HCT116 (cell line): ENCODE results near the gene PDGFA.

Experiments used
- CTCF ChIP-seq, 3 experiments: fragments of 200-600 bp in 1 of 3; sonication (generic) in 1 of 3; IDR thresholded peaks in 2 of 3; conservative IDR thresholded peaks in 1 of 3; 2 replicates each; pipeline ENCODE4 v1.5.1; 2012 to 2017; ENCODE audit warnings: low read depth in 2 of 3, low read length in 2 of 3, antibody characterized with exemption in 1 of 3, borderline replicate concordance in 1 of 3, control low read depth in 1 of 3, mild to moderate bottlenecking in 1 of 3, mixed read lengths in 1 of 3, mixed run types in 1 of 3, moderate library complexity in 1 of 3; ENCODE audit not compliant: insufficient read depth in 1 of 3
- EZH2 ChIP-seq: fragments of 200-600 bp; sonication (generic); IDR thresholded peaks from 2 replicates; pipeline ENCODE4 v1.6.1; 2017; ENCODE audit warnings: antibody characterized with exemption, mixed run types
- JUND ChIP-seq: IDR thresholded peaks from 2 replicates; pipeline ENCODE4 v1.6.1; 2012
- MAX ChIP-seq: IDR thresholded peaks from 2 replicates; pipeline ENCODE4 v1.6.1; 2012
- POLR2A ChIP-seq: IDR thresholded peaks from 2 replicates; pipeline ENCODE4 v1.7.0; 2011; ENCODE audit warnings: borderline replicate concordance; ENCODE audit not compliant: insufficient read depth, insufficient read length; ENCODE audit errors: extremely low read depth
- SIN3A ChIP-seq: IDR thresholded peaks from 2 replicates; pipeline ENCODE4 v1.6.1; 2012; ENCODE audit warnings: low read depth

DNA sequence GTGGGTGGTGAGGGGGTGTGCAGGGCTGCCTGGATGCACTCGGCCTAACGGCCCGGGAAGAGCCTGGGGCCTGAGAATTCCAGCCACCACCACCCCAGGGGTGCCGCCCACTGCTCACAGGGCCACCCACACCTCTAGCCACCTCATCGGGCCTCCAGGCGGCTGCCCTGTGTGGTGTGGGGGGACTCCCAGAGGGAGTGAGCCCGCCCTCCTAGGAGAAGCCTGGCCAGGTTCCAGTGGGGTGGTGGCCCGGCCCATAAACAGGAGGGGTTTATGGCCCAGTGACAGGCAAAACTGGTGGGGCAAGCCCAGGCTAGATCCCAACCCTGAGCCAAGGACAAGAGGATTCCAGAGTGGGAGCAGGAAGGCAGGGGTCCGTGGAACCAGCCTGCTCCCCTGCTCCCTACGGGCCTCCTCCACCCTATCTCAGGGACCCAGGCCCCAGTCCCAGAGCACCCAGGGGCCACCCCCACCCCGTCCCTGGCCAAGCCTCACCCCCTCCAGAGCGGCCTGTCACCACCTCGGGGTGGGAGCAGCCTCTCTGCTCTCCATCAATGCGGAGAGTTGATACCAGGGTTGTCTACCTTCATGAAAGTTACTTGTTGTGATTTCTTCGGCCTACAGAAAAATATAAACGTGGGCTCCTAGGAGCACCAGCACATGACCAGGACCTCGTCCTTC, 20.2 kb upstream of the PDGFA start:
- TF ChIP-seq MAX (no peak), POLR2A (no peak), CTCF (IDR thresholded peaks at IDR 0.05 in 2 of 3, conservative IDR thresholded peaks at IDR 0.05 in 1 of 3; ENCODE audit: borderline replicate concordance in 1 of 3, insufficient read depth in 1 of 3, low read depth in 2 of 3, low read length in 2 of 3) (no peak), EZH2 (no peak), JUND (no peak), SIN3A (no peak)
